ENCODE data around the gene GYPC.
"Not testable (repeated sequence)": the region's sequence is repeated elsewhere in the genome, so short reads cannot be mapped to it uniquely, and the experiment has no call there.

GRCh38 chr2:126692241-126692640, 36.3 kb downstream of the GYPC start:
- not testable (repeated sequence) for TF ChIP-seq REST (IDR thresholded peaks at IDR 0.05); MAFK (IDR thresholded peaks at IDR 0.05; ENCODE audit: partially characterized antibody); EP300 (IDR thresholded peaks at IDR 0.05)

Measured in A549 (cell line).